ENCODE data around the gene PRKCZ.

The PRKCZ gene

DNA sequence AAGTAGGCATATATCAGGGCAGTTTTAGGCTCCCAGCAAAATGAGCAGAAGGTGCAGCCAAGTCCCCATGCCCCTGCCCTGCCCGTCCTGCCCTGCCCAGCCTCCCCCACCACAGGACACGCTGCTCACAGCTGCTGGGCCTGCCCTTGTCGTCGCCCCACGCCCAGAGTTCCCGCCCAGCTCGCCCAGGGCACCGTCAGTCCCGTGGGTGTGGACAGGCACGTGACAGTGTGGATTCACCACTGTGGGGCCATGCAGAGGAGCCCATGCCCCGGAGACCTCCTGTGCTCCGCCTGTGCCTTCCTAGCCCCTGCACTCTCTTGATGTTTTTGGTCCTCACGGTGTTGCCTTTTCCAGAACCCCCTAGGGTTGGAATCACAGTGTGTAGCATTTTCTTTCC lies 137.4 kb downstream of the PRKCZ start:
- no peak overlapping the region for H3K4me3 ChIP-seq (ENCODE audit: low read depth, low read length)

DNA sequence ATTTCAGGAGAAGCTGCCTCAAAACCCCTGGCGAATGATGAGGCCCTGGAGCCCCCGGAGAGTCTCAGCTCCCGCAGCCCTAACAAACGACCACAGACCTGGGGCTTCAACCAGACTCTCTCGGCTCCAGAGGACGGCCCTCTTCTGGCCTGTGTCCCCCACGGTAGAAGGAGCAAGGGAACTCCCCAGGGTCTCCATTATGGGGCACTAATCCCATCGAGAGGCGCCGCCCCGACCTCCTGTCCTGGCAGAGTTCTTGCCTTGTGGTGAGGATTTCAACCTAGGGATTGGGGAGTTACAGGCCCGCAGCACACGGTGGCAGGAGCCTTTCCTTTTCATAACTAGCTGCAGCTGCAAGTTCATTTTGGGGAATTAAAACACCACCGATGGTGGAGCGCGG lies 138.1 kb downstream of the PRKCZ start:
- no peak overlapping the region for H3K4me3 ChIP-seq (ENCODE audit: low read depth, low read length)

DNA sequence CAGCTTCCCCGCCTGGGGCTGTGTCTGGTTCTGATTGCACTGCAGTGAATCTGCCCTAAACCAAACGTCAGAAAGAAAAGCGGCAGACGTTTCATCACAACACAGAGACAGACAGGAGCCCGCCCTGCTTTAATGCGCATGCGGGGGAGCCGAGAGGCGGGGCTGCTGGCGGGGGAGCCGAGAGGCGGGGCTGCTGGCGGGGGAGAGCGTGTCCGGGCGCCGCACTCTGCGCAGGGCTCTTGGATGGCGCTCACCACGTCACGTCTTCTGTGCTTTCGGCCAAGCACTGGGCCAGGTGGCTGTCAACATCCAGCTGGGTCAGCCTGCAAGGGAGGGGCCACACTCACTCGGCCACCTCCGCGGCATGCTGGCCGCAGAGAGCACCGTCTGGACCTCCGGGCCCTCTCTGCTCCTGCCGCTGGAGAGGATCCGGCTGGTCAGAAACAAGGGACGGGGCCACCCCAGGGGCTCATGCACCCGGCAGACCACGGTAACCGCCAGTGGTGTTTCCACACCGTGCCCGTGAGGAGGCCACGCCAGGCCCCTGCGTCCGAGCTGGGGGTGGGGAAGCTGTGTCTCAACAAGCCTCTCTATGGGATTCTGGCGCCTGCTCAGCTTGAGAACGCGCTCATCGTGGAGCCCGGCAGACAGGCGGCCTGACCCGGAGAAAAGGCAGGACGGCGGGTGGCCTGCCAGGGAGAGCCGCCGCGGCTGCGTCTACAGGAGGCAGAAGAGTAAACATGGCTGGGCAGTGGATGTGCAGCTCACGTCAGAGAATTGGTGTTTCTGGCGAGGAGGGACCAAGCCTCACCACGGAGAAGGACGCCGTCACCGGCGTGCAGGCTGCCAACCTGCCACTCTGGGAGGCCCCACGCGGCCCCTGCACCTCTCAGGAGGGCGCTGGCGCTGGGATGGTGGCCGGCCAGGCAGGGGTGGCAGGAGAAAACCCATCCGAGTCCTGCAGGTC lies 139.5 kb downstream of the PRKCZ start:
- no peak overlapping the region for H3K4me3 ChIP-seq (ENCODE audit: low read depth, low read length)

DNA sequence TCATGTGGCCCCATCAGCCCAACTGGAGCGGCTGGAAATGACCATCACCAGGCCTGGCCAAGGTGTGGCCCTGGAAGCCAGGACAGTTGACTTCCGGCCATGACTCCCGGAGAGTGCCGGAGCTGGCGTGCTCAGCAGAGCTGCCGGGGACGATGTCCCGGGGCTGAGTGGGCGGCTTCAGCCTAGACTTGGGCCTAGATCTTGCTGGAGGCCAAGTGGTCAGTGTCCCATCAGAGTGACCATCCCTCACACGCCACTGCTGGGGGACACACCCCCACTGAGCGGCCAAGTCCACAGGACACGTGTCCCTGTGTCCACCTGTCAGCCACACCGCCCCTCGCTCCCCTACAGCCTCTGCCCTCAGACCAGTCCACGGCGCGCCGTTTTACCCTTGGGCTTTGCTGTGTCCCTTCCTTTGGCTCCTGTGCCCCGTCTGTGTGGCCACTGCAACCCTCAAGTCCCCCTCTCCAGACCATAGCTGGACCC lies 140.3 kb downstream of the PRKCZ start:
- no peak overlapping the region for H3K4me3 ChIP-seq (ENCODE audit: low read depth, low read length)

DNA sequence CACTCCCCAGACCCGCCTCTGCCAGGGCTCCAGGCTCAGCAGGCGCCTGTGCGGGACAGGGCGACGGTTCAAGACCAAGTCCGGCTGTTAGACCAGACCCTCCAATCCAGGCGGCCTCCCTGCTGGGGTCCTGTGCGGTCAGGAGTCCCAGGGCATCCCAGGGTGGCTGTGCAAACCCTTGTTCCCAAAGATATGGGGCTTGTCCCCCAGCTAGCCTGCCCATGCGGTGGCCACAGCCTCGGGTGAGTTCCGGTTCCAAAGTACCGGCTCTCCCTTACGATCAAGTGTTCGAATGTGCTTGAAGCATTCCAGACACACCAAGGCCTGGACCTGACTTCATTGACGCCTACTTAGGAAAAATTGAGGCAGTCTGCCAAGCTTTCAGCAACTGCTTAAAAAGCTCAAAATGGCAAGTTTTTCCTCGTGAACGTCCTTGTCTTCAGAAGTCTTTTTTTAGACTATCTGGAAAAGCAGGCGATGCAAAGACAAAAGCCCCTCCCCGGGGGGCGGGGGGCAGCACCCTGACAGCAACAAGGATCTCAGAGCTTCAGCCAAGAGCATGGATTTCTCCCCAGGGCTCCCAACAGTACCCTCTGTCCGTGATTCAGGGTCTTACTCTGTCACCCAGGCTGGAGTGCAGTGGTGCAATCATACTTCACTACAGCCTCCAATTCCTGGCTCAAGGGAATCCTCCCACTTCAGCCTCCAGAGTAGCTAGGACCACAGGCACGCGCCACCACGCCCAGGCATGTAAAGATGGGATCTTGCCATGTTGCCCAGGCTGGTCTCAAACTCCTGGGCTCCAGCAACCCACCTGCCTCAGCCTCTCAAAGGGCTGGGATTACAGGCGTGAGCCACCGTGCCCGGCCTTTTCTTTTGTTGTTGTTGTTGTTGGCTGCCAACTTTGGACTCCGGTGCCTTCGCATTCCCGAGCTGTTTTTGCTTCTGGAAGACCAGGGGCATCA lies 142.1 kb downstream of the PRKCZ start:
- H3K4me3 ChIP-seq (ENCODE audit: low read depth, low read length), result no peak overlapping the region

DNA sequence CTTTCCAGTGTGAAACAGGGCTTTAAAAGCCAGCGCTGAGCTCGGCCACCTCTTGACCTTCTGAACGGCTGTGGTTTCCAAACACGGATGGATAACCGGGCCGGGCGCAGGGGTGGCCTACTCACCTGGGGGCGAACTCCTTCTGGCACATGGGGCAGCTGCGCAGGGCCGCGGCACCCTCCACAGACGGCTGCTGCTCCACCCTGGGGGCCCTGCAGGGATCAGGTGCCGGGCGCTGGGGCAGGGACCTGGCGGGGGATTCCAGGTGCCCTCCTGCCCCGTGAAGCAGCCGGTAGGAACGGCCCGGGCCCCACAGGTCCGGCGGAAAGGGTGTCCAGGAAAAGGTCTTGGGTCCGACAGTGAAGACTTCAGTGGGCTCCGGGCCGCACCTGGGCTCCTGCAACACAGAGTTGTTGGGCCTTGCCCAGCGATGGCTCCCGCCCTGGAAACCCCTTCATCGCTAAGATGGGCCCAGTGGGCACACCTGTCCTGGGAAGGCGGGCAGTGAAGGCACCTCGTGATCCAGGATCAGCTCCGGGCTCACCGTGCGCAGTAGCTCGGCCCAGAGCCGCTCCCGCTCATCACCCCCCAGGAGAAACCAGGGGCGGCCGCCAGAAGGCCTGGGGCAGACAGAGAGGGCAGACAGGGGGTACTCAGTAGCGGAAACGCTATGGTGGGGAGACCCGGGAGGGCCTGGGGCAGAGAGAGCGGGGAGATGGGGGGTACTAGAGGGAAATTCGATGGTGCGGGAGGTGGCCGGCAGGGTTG lies 143.5 kb downstream of the PRKCZ start:
- peak overlapping the region; percentile 17 for H3K4me3 ChIP-seq (ENCODE audit: low read depth, low read length)

DNA sequence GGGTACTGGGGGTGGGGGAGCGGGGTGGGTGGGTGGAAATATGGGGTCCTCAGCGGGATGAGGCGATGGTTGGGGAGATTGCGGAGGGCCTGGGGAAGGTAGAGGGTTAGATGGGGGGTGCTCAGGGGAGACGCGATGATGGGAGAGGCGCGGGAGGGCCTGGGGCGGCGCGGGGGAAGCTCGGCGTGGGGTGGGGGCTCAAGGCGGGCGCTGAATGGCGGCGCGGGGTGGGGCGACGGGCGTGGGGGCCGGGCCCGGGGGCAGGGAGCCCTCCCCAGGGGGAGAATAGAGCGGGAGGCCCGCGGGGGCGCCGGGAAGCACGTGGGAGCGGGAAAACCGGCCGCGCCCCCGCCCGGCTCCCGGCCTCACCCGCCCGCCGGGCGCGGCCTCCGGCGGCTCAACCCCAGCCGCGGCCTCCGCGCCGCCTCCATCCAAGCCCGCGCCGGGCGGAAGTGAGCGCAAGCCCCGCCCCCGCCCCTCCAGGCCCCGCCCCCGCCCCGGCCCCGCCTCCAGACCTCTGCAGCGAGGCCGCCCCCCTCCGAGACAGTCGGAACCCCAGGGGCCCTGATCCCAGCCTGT lies 144.2 kb downstream of the PRKCZ start, which contains the start of gene FAAP20:
FAAP20 (minus strand) TSS at position 454 of the 579 bp plus-strand sequence; CDS start at position 431, 23 bp downstream.
- peak within 1 kb of the TSS; percentile 30 for H3K4me3 ChIP-seq (ENCODE audit: low read depth, low read length)

DNA sequence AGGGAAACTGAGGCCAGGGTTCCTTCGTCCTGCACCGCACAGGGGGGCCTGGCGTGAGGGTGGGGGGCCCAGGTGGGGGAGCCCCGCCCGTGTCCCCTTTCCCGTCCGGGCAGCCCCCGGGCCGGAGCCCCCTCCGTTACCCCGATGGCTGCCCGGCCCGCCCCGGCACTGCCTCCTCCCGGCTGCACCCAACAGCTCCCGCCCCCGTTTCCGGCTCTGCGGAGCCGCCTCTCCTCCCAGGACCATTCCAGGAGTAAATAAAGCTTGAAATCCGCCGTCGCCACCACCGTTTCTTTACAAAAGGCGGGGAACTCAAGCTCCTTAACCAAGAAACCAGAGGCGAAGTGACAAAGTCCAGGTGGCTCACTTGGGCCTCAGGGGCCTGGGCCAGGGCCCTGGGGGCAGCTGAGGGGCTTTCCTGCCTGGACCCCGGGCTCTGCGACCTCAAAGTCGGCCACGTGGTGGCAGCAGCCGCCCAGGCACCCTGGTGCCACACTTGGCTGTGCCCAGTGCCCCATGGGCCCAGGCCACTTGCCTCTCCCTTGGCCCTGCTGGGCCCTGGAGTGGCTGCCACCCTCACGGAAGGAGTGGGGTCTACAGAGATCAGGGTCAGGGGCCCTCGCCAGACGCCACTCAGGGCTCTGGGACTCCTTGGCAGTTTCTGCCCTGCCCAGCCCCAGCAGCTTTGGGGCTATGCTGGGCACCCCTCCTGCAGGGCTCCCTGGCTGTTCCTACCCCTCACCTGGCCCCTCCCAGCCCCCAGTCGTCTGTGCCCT lies 144.9 kb downstream of the PRKCZ start:
- peak overlapping the region; percentile 30 for H3K4me3 ChIP-seq (ENCODE audit: low read depth, low read length)

DNA sequence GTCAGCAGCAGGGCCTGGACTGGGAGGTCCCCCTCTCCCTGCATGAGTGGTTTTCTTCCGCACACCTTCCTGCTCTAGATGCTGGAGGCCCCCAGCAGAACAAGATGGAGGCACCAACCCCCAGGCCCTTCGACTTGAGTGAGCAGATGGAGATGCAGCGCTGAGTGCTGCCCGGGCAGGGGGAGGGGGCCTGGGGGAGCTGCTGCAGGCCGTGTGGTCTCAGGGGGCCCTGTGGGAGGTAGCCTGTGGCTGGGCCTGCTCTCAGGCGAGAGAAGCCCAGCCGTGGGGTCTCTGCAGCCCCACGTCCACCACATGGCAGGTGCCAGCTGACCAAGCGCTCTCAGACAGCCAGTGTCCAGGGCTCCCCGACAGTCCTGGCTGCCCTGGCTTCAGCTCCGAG lies 145.6 kb downstream of the PRKCZ start:
- no peak overlapping the region for H3K4me3 ChIP-seq (ENCODE audit: low read depth, low read length)

DNA sequence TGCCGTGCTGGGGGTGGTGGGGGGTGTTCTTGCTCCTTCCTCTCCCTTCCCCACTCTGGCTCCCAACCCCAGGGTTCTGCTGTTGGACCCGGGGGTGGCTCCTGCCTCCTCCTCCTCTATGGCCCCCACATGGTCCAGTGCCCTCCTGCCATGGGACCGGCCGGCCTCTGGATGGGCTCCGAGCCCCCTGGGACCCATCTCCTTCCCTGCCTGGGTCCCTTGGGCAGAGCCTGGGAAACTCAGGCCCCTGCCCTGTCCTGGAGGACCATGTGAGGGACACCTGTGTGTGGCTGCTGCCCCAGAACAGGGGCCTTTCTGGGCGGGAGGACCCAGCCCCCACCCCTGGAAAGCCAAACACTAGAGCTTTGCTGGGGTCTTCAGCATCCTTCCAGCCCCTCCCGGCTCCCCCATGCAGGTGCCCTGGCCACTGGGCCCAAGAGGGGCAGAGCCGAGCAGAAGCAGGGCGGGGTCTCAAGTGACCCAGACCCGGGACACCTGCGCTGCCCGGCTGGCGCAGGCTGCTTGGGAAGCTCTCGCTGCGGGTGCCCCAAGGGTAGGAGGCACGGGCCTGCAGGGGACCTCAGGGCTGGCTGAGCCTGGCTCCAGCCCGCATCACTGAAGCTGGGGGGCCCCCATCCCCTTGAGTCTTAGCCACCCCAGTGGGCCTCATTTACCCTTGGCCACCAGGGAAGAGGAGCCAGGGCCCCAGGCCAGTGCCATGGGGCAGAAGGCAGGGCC lies 146.9 kb downstream of the PRKCZ start:
- H3K4me3 ChIP-seq (ENCODE audit: low read depth, low read length), result no peak overlapping the region

DNA sequence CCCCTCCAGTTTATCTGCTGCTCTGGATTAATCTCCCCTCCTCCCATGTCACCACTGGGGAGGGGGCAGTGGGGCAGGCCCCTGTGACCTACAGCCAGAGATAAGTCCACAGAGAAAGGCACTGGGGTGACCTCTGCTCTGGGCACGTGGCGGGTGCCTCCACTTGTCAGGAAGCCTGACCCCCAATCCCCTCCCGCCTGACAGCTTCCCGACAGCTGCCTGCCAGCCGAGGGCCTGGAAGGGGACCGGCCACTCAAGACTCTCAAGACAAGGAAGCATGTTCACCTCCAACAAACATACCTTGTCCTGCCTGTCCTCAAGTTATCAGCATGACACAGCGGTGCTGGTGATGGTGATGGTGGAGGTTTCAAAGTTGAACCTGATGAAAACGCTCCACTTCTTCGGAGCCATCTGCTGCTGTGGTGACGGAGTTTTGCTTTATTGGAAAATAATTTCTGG lies 147.5 kb downstream of the PRKCZ start:
- H3K4me3 ChIP-seq (ENCODE audit: low read depth, low read length), result no peak overlapping the region

DNA sequence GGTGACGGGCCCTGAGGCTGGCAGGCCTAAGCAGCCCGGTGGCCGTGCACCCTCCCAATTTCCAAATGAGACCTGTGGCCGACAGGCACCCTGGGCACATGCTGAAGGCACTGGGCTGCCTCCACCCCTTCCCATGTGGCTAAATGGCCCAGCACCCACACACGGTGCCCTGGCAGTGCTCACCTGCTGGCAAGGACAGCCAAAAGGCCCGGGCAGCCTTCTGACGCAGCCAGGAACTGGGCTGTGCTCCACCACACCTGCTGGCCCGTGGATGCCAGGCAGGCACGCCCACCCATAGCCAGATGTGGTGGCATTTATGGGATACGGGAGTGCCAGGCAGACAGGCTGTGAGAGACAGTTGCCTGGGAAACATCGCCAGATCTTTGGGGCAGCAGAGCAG lies 148.4 kb downstream of the PRKCZ start:
- H3K4me3 ChIP-seq (ENCODE audit: low read depth, low read length), result no peak overlapping the region

DNA sequence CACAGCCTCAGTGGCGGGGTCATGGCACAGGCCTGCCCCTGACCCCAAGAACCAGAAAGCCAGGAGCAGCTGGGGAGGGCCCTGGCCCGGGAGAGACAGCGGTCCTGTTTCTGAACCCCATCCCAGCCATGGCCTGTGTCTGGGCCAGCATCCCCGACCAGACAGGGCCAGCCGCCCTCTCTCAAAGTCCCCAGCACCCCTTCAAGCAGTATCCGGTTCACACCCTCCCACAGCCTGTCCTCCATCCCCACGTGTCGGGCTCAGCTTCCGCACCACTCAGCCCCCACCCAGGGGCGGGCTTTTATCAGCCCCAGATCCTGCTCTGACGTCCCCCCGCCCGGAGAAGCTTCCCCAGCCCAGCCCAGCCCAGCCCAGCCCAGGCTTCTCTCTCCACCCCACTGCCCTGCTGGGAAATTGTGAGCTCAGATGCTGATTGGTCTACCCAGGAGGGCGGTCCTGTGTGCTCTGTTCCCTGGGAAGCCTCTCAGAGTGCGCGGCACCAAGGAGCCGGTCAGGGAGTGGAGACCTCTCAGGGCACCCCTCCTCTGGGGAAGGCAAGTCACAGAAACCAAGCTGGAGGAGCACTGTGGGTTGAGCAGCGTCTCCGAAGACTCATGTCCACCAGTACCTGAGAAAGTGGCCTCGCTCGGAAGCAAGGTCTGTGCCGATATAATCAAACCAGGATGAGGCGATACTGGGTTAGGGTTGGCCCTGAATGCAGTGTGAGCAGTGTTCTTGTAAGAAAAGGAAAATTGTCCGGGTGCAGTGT lies 149.0 kb downstream of the PRKCZ start:
- H3K4me3 ChIP-seq (ENCODE audit: low read depth, low read length), result peak overlapping the region; percentile 4

DNA sequence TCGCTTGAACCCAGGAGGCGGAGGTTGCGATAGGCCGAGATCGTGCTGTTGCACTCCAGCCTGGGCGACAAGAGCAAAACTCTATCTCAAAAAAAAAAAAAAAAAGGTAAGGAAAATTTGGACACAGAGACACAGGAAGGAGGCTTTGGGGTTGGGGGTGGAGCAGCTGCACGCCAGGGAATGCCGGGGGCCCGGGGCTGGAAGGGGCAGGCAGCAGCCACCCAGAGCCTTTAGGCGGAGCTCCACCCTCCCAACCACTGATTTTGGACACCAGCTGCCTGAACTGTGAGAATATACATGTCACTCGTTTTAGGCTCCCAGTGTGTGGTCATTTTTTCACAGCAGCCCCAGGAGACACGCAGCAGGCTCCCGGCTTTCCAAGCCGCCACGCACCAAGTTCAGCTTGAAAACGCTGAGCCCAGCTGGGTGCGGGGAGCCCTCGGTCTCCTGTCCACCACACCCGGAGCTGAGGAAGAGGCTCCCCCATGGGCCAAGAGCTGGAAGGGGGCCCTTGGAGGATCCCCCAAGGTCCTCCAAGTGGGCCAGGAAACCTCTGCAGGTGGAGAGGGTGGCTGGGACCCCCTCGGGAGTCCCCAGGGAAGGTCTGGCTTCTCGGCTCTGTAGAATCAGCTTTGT lies 150.2 kb downstream of the PRKCZ start:
- H3K4me3 ChIP-seq (ENCODE audit: low read depth, low read length), result no peak overlapping the region

DNA sequence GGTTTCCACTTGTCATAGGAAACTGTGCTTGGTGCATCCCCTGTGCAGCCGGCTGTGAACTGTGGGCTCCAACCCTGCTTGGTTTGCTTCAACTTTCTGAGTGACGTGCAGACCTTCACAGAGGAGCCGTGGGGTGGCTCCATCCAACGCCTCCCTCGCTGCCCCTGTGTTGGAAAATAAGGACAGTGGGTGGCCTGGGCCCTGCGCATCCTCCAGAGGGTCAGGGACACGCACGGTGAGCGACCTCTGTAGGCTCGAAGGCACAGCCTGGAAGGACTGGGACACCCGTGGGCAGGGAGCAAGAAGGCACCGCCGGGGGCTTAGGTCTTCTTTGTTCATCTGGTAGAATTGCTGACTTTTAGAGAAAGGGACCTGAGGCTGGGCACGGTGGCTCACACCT lies 150.9 kb downstream of the PRKCZ start:
- no peak overlapping the region for H3K4me3 ChIP-seq (ENCODE audit: low read depth, low read length)

DNA sequence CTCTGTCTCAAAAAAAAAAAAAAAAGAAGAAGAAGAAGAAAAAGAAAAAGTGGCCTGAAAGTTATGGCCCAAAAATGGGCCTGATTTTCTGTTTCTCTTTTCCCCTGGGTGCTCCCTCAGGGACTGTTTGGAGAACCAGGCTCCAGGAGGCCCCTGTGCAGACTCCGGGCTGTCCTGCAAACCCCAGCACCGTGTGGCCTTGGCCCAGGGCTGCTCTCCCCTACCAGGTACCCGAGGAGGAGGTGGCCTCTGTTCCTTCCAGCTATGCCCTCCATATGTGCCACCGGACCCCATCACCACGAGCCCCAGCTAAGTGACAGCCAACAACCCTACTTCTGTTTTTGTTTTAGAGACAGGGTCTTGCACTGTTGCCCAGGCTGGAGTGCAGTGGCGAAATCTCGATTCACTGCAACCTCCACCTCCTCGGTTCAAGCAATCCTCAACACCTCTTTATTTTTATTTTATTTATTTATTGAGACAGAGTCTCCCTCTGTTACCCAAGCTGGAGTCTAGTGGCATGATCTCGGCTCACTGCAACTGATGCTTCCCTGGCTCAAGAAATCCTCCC lies 151.9 kb downstream of the PRKCZ start:
- no peak overlapping the region for H3K4me3 ChIP-seq (ENCODE audit: low read depth, low read length)

All from iPS-11a (cell line).